Activated CD4-positive, alpha-beta memory T cell treated with anti-CD3 and anti-CD28 coated beads, Interleukin-2, amount 10 ng/mL, durations not matched to agents 7 days and 5 days (primary cell): ENCODE data around the gene KCNQ5. TPM values are rescaled to one million over a fixed set of nuclear protein-coding genes. Genes with fewer than 3 reads are reported as not detected.

ENCODE experiments used
- CTCF ChIA-PET: fragments of 350-600 bp; sonication (Branson Sonifier 250); formaldehyde crosslinking; loops from one replicate; lab custom pipeline; 2021; ENCODE audit warnings: antibody characterized with exemption, inconsistent platforms; lab: Charles Lee
- POLR2A ChIA-PET: fragments of 350-600 bp; sonication (Branson Sonifier 250); formaldehyde crosslinking; loops from one replicate; lab custom pipeline; 2021; ENCODE audit warnings: antibody characterized with exemption; lab: Charles Lee
- DNase-seq: peaks from one replicate; pipeline ENCODE4 v3.0.0-alpha.2; 2020
- H3K27ac Mint-ChIP-seq: one replicate; pipeline ENCODE4 v1.8.0; 2021; ENCODE audit warnings: mild to moderate bottlenecking, mixed read lengths
- H3K27me3 Mint-ChIP-seq: one replicate; pipeline ENCODE4 v1.8.0; 2021; ENCODE audit warnings: mixed read lengths
- H3K36me3 Mint-ChIP-seq: one replicate; pipeline ENCODE4 v1.8.0; 2021; ENCODE audit warnings: low read depth, mixed read lengths
- H3K4me1 Mint-ChIP-seq: one replicate; pipeline ENCODE4 v1.8.0; 2021; ENCODE audit warnings: mixed read lengths
- H3K4me3 Mint-ChIP-seq: one replicate; pipeline ENCODE4 v1.8.0; 2021; ENCODE audit warnings: mild to moderate bottlenecking, mixed read lengths
- H3K9me3 Mint-ChIP-seq: one replicate; pipeline ENCODE4 v1.8.0; 2021; ENCODE audit warnings: mixed read lengths
- total RNA-seq, 2 experiments: library from RNA; stranded (reverse); gene quantifications; one replicate each; pipeline ENCODE4 v1.2.3, GENCODE V29; 2021

KCNQ5 gene
- total RNA-seq, 2 experiments from 2014 or later = 4.3 to 4.7 TPM

- H3K36me3 Mint-ChIP-seq = no peaks in the 10 kb centered on the region
- no peaks in the 10 kb centered on the region for H3K9me3 Mint-ChIP-seq
- ChIA-PET POLR2A (no interaction called here), CTCF (no interaction called here)
- no peak for DNase-seq
- H3K27me3 Mint-ChIP-seq = no peaks in the 10 kb centered on the region
- no peak overlapping the region for H3K27ac Mint-ChIP-seq
- H3K4me3 Mint-ChIP-seq = no peak overlapping the region
- peaks cover 26% of the 10 kb centered on the region for H3K4me1 Mint-ChIP-seq
These were observed 407.1 kb downstream of the KCNQ5 start for GRCh38 chr6:73028893-73029450.

DNA sequence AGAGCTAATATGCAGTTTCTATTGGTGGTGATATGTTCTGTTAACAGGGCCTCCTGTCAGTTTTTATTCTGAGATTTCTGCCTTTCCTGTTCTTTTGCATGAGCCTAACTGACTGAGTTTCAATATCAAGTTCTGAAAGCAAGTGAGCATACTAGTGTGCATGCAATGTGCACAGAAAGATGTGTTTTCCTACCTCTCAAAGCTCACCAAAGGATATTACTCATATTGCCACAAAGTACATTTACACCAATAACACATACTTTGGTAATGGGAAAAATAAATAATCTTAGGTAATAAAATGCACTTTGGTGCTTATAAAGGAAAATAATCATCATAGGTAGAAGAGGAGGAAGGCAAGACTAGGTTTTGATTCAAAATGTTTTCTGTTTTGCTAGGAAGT, 408.4 kb downstream of the KCNQ5 start:
- CTCF ChIA-PET = no interaction called here
- H3K36me3 Mint-ChIP-seq = no peaks in the 10 kb centered on the region
- H3K4me3 Mint-ChIP-seq = no peak overlapping the region
- no peak for DNase-seq
- POLR2A ChIA-PET = no interaction called here
- H3K4me1 Mint-ChIP-seq = peaks cover 26% of the 10 kb centered on the region
- no peak overlapping the region for H3K27ac Mint-ChIP-seq
- no peaks in the 10 kb centered on the region for H3K9me3 Mint-ChIP-seq
- no peaks in the 10 kb centered on the region for H3K27me3 Mint-ChIP-seq

DNA sequence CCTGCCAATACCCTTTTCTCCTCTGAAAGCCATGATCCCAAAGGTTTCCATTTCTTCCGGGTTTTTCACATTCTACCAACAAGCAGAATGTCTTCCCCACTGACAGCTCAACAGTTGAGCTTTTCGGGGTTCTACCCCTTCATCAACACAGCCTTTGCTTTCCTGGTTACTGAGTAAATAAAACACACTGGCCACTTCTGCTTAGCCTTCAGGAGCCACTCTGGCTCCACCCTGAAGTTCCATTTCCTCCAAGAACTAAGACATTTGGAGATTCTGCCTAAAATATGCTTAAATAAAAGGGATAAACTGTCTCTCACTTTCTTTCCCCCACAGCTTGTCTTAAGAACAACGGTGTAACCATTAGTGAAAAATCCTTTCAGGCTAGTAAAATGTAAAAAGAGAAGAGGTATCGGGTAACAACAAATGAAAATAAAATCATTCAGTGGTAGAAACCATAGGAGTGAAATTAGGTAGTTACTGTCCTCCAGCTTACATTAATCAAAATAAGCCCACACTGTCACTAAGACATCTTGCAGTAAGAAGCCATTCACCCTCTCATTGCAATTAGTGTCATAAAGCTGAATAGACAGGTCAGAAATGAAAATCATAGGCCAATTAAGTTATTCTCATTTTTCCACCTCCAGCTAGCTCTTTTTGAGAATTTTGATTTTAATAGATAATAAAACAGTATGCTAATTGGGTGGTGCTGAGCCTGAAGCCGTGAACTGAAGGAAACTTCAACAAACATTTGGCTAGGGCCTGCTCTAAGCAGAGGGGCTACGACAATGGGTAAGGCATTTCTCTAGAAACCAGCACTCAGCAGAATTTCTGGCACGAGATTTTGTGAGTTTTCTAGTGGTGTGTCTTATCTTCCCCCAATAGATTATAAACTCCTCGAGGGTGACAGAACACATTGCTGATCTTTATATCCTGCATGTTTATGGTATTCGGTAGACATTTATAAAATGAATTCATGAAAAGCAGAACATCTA, 409.2 kb downstream of the KCNQ5 start:
- CTCF ChIA-PET = interaction anchor here (0.9 kb wide), 1 partner anchor 99 kb away, joined by 3 read pairs; no protein-coding TSS in a partner anchor
- no peaks in the 10 kb centered on the region for H3K36me3 Mint-ChIP-seq
- H3K4me3 Mint-ChIP-seq = no peak overlapping the region
- H3K27ac Mint-ChIP-seq = no peak overlapping the region
- POLR2A ChIA-PET = no interaction called here
- DNase-seq = no peak
- H3K27me3 Mint-ChIP-seq = no peaks in the 10 kb centered on the region
- H3K4me1 Mint-ChIP-seq = peaks cover 26% of the 10 kb centered on the region
- H3K9me3 Mint-ChIP-seq = no peaks in the 10 kb centered on the region

DNA sequence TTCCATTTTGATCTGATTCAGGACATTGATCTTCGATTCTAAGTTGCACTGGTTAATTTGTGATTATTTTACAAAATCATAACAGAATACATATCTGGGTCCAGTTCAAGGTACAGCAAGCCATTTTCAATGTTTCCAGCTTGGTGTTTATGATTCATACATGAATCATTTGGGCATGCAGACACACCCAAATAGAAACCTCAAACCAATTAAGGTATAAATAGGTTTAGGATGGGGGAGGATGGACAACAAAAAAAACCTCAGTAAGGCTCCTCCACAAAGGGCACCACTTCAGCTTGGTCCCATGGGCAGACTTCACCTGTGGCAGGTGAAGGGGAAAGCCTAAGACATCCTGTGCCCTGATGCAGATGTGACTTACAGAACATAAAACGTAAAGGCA, 410.7 kb downstream of the KCNQ5 start:
- Mint-ChIP-seq H3K4me1 (peaks cover 26% of the 10 kb centered on the region), H3K27me3 (no peaks in the 10 kb centered on the region), H3K36me3 (no peaks in the 10 kb centered on the region), H3K27ac (no peak overlapping the region), H3K4me3 (no peak overlapping the region), H3K9me3 (no peaks in the 10 kb centered on the region)
- DNase-seq = no peak
- ChIA-PET CTCF (no interaction called here), POLR2A (interaction anchor here (1.2 kb wide), 1 partner anchor 12 kb away, joined by 4 read pairs; no protein-coding TSS in a partner anchor)

- POLR2A ChIA-PET = no interaction called here
- CTCF ChIA-PET = no interaction called here
- no peak for DNase-seq
- no peaks in the 10 kb centered on the region for H3K36me3 Mint-ChIP-seq
- H3K4me1 Mint-ChIP-seq = peaks cover 9% of the 10 kb centered on the region
- H3K4me3 Mint-ChIP-seq = no peak overlapping the region
- H3K27me3 Mint-ChIP-seq = no peaks in the 10 kb centered on the region
- H3K9me3 Mint-ChIP-seq = peaks cover 2% of the 10 kb centered on the region
- no peak overlapping the region for H3K27ac Mint-ChIP-seq
These were observed 414.8 kb downstream of the KCNQ5 start for GRCh38 chr6:73036689-73037088.

DNA sequence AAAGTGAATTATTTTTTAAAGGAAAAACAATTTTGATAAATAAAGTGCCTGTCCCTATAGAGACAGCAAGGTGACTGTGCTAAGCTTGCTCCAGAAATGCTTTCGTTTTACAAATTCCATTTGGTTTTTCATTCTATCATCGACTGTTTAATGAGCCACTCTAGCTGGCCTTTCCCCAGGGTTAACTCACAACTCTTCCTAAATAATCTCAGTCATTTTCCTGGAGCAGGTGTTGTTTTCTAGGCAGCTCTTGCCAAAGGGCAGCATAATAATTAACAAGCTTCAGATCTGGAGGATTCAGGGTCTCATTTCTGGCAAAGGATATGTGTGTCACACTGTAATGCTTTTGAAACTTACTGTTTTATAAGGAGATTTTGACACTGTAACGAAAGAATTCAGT, 419.2 kb downstream of the KCNQ5 start:
- POLR2A ChIA-PET = interaction anchor here (0.6 kb wide), 1 partner anchor 491 kb away, joined by 3 read pairs; no protein-coding TSS in a partner anchor
- Mint-ChIP-seq H3K9me3 (peaks cover 2% of the 10 kb centered on the region), H3K4me3 (no peak overlapping the region), H3K27me3 (no peaks in the 10 kb centered on the region), H3K27ac (no peak overlapping the region), H3K4me1 (no peaks in the 10 kb centered on the region), H3K36me3 (no peaks in the 10 kb centered on the region)
- no peak for DNase-seq
- CTCF ChIA-PET = no interaction called here

DNA sequence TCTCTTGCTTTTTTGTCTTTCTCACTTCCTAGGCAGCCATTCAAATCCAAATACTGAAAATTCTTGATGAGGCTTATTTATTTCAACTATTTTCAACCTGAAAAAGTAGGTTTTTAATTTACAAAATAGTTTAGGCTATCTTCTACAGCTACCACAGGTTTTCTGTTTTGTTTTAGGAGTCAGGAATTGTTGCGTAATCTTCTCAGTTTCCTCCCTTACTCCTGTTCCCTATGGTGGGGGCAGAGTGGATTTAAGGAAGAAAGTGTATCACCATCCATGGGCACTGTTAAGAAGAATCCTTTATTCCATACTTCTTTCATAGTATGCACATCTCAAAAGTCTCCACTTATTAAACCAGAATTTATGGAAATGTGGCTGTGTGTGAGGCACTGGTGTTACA, 421.0 kb downstream of the KCNQ5 start:
- no peaks in the 10 kb centered on the region for H3K36me3 Mint-ChIP-seq
- no peak overlapping the region for H3K27ac Mint-ChIP-seq
- no peak for DNase-seq
- H3K4me3 Mint-ChIP-seq = no peak overlapping the region
- H3K27me3 Mint-ChIP-seq = no peaks in the 10 kb centered on the region
- ChIA-PET POLR2A (no interaction called here), CTCF (no interaction called here)
- H3K9me3 Mint-ChIP-seq = peaks cover 2% of the 10 kb centered on the region
- H3K4me1 Mint-ChIP-seq = no peaks in the 10 kb centered on the region

- Mint-ChIP-seq H3K27ac (no peak overlapping the region), H3K4me1 (no peaks in the 10 kb centered on the region), H3K9me3 (peaks cover 2% of the 10 kb centered on the region), H3K36me3 (no peaks in the 10 kb centered on the region), H3K27me3 (peaks cover 1% of the 10 kb centered on the region), H3K4me3 (no peak overlapping the region)
- no peak for DNase-seq
- POLR2A ChIA-PET = no interaction called here
- CTCF ChIA-PET = no interaction called here
These were observed 421.6 kb downstream of the KCNQ5 start for GRCh38 chr6:73043446-73043845.

GRCh38 chr6:73045609-73046008, 423.7 kb downstream of the KCNQ5 start:
- H3K9me3 Mint-ChIP-seq = no peaks in the 10 kb centered on the region
- H3K36me3 Mint-ChIP-seq = no peaks in the 10 kb centered on the region
- POLR2A ChIA-PET = no interaction called here
- CTCF ChIA-PET = no interaction called here
- DNase-seq = no peak
- no peak overlapping the region for H3K4me3 Mint-ChIP-seq
- no peaks in the 10 kb centered on the region for H3K4me1 Mint-ChIP-seq
- H3K27ac Mint-ChIP-seq = no peak overlapping the region
- peaks cover 1% of the 10 kb centered on the region for H3K27me3 Mint-ChIP-seq

DNA sequence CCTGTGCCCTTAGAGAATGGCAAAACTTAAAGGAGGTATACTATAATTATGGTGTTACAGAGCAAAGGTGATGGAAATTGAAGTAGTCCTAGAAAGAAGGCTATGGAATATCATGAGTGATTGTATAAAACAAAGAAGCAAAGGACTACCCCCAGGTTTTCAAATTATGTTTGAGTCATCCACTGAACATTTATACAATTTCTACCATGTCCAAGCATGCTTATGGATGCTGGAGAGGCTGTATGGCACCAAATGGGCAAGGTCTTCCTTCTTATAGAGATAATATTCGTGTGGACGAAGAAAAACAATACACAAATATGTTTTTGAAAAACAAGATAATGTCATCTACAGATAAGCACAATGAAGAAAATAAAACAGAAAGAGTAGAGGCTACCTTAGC, 425.9 kb downstream of the KCNQ5 start:
- Mint-ChIP-seq H3K27ac (no peak overlapping the region), H3K9me3 (no peaks in the 10 kb centered on the region)

DNA sequence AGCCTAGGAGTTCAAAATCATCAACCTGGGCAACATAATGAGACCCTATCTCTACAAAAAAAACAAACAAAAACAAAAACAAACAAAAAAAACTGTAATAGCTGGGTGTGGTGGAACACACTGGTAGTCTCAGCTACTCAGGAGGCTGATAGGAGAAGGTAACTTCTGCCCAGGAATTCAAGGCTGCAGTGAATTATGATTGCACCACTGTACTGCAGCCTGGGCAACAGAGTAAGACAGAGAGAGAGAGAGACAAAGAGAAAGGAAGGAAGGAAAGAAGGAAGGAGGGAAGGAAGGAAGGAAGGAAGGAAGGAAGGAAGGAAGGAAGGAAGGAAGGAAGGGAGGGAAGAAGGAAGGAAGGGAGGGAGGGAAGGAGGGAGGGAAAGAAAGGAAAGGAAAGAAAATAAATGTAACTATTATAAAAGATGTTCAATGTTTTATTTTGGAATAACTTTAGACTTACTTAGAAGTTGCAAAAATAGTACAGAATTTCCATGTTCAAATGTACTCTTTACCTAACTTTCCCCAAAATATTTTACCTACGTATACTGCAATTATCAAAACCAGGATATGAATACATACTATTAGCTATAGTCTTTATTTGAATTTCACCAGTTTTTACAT, 428.2 kb downstream of the KCNQ5 start:
- ChIA-PET POLR2A (no interaction called here), CTCF (no interaction called here)
- Mint-ChIP-seq H3K4me1 (no peaks in the 10 kb centered on the region), H3K27me3 (peaks cover 1% of the 10 kb centered on the region), H3K27ac (no peak overlapping the region), H3K9me3 (no peaks in the 10 kb centered on the region), H3K4me3 (no peak overlapping the region), H3K36me3 (no peaks in the 10 kb centered on the region)
- DNase-seq = no peak

More for the DNA sequence above, 425.9 kb downstream of the KCNQ5 start:
- Mint-ChIP-seq H3K4me1 (no peaks in the 10 kb centered on the region), H3K4me3 (no peak overlapping the region), H3K36me3 (no peaks in the 10 kb centered on the region), H3K27me3 (peaks cover 1% of the 10 kb centered on the region)
- DNase-seq = no peak
- ChIA-PET CTCF (no interaction called here), POLR2A (no interaction called here)

DNA sequence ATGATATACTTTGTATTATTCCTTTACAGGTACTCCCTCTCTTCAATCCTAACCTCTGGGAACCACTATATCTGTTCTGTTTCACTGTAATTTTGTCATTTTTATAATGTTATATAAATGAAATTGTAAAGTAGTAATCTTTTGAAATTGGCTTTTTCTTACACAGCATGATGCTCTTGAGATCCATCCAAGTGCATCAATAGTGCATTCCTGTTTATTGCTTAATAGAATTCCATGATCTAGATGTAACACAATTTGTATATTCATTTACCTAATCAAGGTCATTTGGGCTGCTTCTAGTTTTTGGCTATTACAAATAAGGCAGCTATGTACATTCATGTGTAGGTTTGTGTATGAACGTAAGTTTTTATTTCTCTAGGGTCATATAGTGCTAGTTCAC, 428.8 kb downstream of the KCNQ5 start:
- Mint-ChIP-seq H3K9me3 (no peaks in the 10 kb centered on the region), H3K4me1 (no peaks in the 10 kb centered on the region), H3K4me3 (no peak overlapping the region), H3K27ac (no peak overlapping the region), H3K36me3 (no peaks in the 10 kb centered on the region), H3K27me3 (peaks cover 1% of the 10 kb centered on the region)
- ChIA-PET CTCF (no interaction called here), POLR2A (no interaction called here)
- no peak for DNase-seq

GRCh38 chr6:73051147-73051546, 429.3 kb downstream of the KCNQ5 start:
- Mint-ChIP-seq H3K9me3 (no peaks in the 10 kb centered on the region), H3K4me1 (no peaks in the 10 kb centered on the region), H3K27me3 (peaks cover 1% of the 10 kb centered on the region), H3K36me3 (no peaks in the 10 kb centered on the region), H3K4me3 (no peak overlapping the region), H3K27ac (no peak overlapping the region)
- POLR2A ChIA-PET = no interaction called here
- DNase-seq = no peak
- CTCF ChIA-PET = no interaction called here
